ENCODE data around the gene CACNA1C.

DNA sequence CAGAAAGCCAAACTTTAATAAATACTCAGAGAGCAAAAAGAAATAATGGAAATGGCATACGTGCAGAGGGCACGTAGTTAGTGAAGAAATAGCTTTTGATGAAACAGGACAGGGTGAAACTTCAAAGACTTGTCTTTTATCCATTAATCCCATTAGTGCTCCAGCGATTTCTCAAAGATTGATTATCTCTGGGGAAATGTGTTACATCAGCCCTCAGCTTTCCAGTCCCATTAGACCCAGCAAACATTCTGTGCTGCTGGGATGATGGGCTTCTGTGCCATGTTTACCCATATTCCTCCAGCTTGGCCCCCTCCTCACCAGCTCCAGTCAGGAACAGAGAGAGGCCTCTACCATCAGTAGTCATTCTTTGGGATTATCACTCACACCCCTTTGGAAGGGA lies 113.1 kb downstream of the CACNA1C start:
- TF ChIP-seq, protein P1, sequence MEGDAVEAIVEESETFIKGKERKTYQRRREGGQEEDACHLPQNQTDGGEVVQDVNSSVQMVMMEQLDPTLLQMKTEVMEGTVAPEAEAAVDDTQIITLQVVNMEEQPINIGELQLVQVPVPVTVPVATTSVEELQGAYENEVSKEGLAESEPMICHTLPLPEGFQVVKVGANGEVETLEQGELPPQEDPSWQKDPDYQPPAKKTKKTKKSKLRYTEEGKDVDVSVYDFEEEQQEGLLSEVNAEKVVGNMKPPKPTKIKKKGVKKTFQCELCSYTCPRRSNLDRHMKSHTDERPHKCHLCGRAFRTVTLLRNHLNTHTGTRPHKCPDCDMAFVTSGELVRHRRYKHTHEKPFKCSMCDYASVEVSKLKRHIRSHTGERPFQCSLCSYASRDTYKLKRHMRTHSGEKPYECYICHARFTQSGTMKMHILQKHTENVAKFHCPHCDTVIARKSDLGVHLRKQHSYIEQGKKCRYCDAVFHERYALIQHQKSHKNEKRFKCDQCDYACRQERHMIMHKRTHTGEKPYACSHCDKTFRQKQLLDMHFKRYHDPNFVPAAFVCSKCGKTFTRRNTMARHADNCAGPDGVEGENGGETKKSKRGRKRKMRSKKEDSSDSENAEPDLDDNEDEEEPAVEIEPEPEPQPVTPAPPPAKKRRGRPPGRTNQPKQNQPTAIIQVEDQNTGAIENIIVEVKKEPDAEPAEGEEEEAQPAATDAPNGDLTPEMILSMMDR (conservative IDR thresholded peaks at IDR 0.05; ENCODE audit: low read length) = no peak
- no peak for TF ChIP-seq EZH2phosphoT487 (IDR thresholded peaks at IDR 0.05; ENCODE audit: borderline replicate concordance, low read depth, low read length)
